ENCODE measurements around the gene MAP1LC3B. TPM values are rescaled to one million over a fixed set of nuclear protein-coding genes. Genes with fewer than 3 reads are reported as not detected.

The MAP1LC3B gene
- polyA plus RNA-seq, 2 of the 4 experiments (the other 2 are of a cell fraction): 52.3 to 94.1 TPM

DNA sequence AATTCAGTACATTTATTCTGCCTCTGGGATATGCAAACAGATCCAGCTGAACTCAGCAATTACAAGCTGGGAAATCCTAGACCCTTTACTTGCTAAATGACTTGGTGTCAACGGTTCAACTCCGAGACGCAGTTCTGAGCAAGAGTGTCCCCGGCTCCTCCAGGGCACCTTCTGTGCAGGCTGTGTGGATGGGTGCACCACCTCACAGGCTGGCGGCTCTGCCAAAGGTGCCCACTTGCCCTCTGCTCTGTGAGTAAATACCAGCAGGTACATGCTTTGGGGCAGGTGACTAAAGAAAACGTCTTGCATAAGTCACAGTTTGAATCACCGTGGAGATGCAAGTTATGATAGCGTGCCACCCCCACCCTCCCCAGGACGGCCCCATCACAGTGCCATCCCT is 23.3 kb downstream of the MAP1LC3B start:
- Histone ChIP-seq H3K4me3 (no peak overlapping the region), H3K4me2 (no peak overlapping the region), H3K27ac (no peak overlapping the region), H3K9me3 (no peaks in the 10 kb centered on the region), H3K4me1 (no peaks in the 10 kb centered on the region)
- WGBS (ENCODE audit: missing lambda C conversion rate): 86% methylated on average over 9 of the region's 9 CpGs
- DNase-seq (ENCODE audit: low read depth in 1 of 2, low spot score in 1 of 2) (no peak), ATAC-seq (no peak), FAIRE-seq (no peak)
- ChIA-PET POLR2A (no interaction called here), CTCF (interaction anchor here (0.8 to 11.2 kb wide), 6 partner anchors 8 to 220 kb away, joined by 3 to 153 read pairs (median 8); no protein-coding TSS in a partner anchor)
- TF ChIP-seq PHF8 (IDR thresholded peaks at IDR 0.05; ENCODE audit: borderline replicate concordance, low read depth): no peak
- TF ChIP-seq CHD2 (IDR thresholded peaks at IDR 0.05; ENCODE audit: low read length, partially characterized antibody): no peak

DNA sequence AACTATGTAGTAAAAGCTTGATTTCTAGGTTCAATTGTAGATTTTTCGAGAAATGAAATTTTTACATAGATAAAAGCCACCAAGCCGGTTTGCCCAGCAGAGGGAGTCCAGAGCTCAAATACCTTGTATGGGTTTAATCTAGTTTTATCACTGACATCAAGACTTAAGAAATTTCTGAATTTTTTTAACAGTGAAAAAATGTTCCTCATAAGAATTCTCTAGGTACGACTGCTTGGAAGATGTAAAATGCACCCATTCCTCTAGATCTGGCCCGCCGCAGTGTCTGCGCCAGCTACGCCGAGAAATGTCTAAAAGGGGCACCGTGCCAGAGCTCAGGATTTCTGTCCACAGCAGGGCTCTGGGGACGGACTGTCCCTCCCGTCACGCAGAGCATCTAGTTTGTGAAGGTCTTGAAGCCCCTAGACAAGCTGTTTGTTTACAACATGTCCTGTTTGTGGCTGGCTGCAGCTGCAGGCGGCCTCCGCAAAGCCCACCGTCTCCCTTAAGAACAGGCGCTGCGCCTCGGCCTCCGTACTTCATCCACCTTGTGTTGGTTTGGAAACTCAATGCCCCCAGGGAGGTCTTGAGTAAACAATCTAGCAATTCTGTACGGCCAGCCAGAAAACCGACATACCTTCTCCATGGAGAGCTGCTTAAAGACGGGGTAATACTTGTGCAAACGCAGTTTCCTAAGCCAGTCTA is 24.8 kb downstream of the MAP1LC3B start:
- ChIA-PET CTCF (interaction anchor here (0.6 to 11.2 kb wide), 55 partner anchors 9 to 355 kb away, joined by 3 to 153 read pairs (median 4); partner anchors contain the start of gene FBXO31), POLR2A (interaction anchor here (0.6 to 1.5 kb wide), 2 partner anchors 219 to 275 kb away, joined by 3 read pairs; no protein-coding TSS in a partner anchor)
- Histone ChIP-seq H3K4me1 (no peaks in the 10 kb centered on the region), H3K27ac (no peak overlapping the region), H3K9me3 (0 out of 3 replicates have a peak, but pooled peaks cover 4% of the 10 kb centered on the region), H3K4me3 (no peak overlapping the region), H3K4me2 (no peak overlapping the region)
- WGBS (ENCODE audit: missing lambda C conversion rate): 85% methylated on average over 21 of the region's 23 CpGs
- ATAC-seq: peak in 1 of 2 experiments; percentile 62; a peak in 3 of 6 replicates
- FAIRE-seq: no peak
- DNase-seq (ENCODE audit: low read depth in 1 of 2, low spot score in 1 of 2): peak; percentile 15 to 54
- TF ChIP-seq SMC3 (IDR thresholded peaks at IDR 0.05) (peak; percentile 85), ESRRA (IDR thresholded peaks at IDR 0.05; ENCODE audit: borderline replicate concordance, low read length) (no peak), POLR2A (IDR thresholded peaks at IDR 0.05; ENCODE audit: low read length) (no peak), POLR2AphosphoS2 (conservative IDR thresholded peaks at IDR 0.05; ENCODE audit: low read length) (no peak), ZSCAN20 (CRISPR knock-in tag; IDR thresholded peaks at IDR 0.05) (no peak), RCOR1 (IDR thresholded peaks at IDR 0.05; ENCODE audit: low read depth, low read length) (no peak), RNF2 (IDR thresholded peaks at IDR 0.05; ENCODE audit: borderline replicate concordance, low read depth) (no peak), EHMT2 (IDR thresholded peaks at IDR 0.05; ENCODE audit: low read depth) (no peak), KDM1A (IDR thresholded peaks at IDR 0.05; ENCODE audit: low read depth) (no peak), NR3C1 (IDR thresholded peaks at IDR 0.05) (no peak), RAD21 (conservative IDR thresholded peaks at IDR 0.05 in 1 of 2, IDR thresholded peaks at IDR 0.05 in 1 of 2) (peak; percentile 69 to 72), HOXB5 (CRISPR knock-in tag; IDR thresholded peaks at IDR 0.05) (no peak)
- TF ChIP-seq, protein P1, sequence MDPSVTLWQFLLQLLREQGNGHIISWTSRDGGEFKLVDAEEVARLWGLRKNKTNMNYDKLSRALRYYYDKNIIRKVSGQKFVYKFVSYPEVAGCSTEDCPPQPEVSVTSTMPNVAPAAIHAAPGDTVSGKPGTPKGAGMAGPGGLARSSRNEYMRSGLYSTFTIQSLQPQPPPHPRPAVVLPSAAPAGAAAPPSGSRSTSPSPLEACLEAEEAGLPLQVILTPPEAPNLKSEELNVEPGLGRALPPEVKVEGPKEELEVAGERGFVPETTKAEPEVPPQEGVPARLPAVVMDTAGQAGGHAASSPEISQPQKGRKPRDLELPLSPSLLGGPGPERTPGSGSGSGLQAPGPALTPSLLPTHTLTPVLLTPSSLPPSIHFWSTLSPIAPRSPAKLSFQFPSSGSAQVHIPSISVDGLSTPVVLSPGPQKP (IDR thresholded peaks at IDR 0.05; ENCODE audit: low read depth, low read length): no peak
- TF ChIP-seq, protein P2, sequence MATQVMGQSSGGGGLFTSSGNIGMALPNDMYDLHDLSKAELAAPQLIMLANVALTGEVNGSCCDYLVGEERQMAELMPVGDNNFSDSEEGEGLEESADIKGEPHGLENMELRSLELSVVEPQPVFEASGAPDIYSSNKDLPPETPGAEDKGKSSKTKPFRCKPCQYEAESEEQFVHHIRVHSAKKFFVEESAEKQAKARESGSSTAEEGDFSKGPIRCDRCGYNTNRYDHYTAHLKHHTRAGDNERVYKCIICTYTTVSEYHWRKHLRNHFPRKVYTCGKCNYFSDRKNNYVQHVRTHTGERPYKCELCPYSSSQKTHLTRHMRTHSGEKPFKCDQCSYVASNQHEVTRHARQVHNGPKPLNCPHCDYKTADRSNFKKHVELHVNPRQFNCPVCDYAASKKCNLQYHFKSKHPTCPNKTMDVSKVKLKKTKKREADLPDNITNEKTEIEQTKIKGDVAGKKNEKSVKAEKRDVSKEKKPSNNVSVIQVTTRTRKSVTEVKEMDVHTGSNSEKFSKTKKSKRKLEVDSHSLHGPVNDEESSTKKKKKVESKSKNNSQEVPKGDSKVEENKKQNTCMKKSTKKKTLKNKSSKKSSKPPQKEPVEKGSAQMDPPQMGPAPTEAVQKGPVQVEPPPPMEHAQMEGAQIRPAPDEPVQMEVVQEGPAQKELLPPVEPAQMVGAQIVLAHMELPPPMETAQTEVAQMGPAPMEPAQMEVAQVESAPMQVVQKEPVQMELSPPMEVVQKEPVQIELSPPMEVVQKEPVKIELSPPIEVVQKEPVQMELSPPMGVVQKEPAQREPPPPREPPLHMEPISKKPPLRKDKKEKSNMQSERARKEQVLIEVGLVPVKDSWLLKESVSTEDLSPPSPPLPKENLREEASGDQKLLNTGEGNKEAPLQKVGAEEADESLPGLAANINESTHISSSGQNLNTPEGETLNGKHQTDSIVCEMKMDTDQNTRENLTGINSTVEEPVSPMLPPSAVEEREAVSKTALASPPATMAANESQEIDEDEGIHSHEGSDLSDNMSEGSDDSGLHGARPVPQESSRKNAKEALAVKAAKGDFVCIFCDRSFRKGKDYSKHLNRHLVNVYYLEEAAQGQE (IDR thresholded peaks at IDR 0.05): no peak
- TF ChIP-seq, protein P3, sequence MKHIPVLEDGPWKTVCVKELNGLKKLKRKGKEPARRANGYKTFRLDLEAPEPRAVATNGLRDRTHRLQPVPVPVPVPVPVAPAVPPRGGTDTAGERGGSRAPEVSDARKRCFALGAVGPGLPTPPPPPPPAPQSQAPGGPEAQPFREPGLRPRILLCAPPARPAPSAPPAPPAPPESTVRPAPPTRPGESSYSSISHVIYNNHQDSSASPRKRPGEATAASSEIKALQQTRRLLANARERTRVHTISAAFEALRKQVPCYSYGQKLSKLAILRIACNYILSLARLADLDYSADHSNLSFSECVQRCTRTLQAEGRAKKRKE (CRISPR knock-in tag; IDR thresholded peaks at IDR 0.05; ENCODE audit: low read depth): no peak
- TF ChIP-seq, protein P4, sequence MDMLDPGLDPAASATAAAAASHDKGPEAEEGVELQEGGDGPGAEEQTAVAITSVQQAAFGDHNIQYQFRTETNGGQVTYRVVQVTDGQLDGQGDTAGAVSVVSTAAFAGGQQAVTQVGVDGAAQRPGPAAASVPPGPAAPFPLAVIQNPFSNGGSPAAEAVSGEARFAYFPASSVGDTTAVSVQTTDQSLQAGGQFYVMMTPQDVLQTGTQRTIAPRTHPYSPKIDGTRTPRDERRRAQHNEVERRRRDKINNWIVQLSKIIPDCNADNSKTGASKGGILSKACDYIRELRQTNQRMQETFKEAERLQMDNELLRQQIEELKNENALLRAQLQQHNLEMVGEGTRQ (IDR thresholded peaks at IDR 0.05): no peak
- TF ChIP-seq, protein P5, sequence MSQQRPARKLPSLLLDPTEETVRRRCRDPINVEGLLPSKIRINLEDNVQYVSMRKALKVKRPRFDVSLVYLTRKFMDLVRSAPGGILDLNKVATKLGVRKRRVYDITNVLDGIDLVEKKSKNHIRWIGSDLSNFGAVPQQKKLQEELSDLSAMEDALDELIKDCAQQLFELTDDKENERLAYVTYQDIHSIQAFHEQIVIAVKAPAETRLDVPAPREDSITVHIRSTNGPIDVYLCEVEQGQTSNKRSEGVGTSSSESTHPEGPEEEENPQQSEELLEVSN (IDR thresholded peaks at IDR 0.05; ENCODE audit: borderline replicate concordance, low read depth): no peak
- TF ChIP-seq, protein P6, sequence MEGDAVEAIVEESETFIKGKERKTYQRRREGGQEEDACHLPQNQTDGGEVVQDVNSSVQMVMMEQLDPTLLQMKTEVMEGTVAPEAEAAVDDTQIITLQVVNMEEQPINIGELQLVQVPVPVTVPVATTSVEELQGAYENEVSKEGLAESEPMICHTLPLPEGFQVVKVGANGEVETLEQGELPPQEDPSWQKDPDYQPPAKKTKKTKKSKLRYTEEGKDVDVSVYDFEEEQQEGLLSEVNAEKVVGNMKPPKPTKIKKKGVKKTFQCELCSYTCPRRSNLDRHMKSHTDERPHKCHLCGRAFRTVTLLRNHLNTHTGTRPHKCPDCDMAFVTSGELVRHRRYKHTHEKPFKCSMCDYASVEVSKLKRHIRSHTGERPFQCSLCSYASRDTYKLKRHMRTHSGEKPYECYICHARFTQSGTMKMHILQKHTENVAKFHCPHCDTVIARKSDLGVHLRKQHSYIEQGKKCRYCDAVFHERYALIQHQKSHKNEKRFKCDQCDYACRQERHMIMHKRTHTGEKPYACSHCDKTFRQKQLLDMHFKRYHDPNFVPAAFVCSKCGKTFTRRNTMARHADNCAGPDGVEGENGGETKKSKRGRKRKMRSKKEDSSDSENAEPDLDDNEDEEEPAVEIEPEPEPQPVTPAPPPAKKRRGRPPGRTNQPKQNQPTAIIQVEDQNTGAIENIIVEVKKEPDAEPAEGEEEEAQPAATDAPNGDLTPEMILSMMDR (IDR thresholded peaks at IDR 0.05): peak; percentile 74
- TF ChIP-seq, protein P7, sequence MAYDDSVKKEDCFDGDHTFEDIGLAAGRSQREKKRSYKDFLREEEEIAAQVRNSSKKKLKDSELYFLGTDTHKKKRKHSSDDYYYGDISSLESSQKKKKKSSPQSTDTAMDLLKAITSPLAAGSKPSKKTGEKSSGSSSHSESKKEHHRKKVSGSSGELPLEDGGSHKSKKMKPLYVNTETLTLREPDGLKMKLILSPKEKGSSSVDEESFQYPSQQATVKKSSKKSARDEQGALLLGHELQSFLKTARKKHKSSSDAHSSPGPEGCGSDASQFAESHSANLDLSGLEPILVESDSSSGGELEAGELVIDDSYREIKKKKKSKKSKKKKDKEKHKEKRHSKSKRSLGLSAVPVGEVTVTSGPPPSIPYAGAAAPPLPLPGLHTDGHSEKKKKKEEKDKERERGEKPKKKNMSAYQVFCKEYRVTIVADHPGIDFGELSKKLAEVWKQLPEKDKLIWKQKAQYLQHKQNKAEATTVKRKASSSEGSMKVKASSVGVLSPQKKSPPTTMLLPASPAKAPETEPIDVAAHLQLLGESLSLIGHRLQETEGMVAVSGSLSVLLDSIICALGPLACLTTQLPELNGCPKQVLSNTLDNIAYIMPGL (CRISPR knock-in tag; IDR thresholded peaks at IDR 0.05; ENCODE audit: borderline replicate concordance): no peak

Measured in A549 (cell line).